VCaP (cell line): ENCODE data around the gene UEVLD.
"Not testable (repeated sequence)": the region's sequence is repeated elsewhere in the genome, so short reads cannot be mapped to it uniquely, and the experiment has no call there.

Source experiments
- H3K27ac ChIP-seq: fragments of 450-650 bp; 2 replicates; pipeline ENCODE4 v1.5.1; 2017
- TF ChIP-seq, protein P1 (sequence below): fragments of 450-650 bp; conservative IDR thresholded peaks from 2 replicates; pipeline ENCODE4 v1.5.1; 2017; ENCODE audit warnings: mild to moderate bottlenecking, moderate library complexity

UEVLD gene

DNA sequence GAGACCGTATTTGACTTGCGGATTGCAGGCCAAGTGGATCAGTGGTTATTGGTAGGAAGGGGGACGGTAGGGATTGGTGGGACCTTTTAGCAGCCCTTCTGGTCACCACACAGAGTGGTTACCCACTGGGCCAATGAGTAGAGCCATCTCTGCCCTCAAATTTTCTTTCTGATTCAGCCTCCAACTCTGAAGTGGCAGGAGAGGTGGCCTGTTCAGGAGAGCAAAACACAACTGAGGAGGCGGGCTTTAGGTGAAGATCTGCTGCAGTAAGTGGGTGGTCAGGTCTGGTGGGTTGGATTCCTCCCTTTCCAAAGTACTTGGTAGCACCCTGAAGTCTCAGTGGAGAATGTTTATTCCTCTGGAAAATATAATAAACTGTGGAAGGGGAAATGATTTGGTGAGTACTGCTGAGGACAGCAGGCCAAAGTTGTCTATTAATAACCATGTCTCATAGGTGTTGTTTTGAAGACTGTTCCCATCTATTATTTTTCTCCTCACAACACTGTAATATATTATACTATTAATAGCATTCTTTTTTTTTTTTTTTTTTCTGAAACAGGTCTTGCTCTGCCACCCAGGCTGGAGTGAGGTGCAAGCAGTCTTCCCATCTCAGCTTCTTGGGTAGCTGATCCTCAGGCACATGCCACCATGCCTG lies 12.5 kb upstream of the UEVLD start:
- TF ChIP-seq, protein P1, sequence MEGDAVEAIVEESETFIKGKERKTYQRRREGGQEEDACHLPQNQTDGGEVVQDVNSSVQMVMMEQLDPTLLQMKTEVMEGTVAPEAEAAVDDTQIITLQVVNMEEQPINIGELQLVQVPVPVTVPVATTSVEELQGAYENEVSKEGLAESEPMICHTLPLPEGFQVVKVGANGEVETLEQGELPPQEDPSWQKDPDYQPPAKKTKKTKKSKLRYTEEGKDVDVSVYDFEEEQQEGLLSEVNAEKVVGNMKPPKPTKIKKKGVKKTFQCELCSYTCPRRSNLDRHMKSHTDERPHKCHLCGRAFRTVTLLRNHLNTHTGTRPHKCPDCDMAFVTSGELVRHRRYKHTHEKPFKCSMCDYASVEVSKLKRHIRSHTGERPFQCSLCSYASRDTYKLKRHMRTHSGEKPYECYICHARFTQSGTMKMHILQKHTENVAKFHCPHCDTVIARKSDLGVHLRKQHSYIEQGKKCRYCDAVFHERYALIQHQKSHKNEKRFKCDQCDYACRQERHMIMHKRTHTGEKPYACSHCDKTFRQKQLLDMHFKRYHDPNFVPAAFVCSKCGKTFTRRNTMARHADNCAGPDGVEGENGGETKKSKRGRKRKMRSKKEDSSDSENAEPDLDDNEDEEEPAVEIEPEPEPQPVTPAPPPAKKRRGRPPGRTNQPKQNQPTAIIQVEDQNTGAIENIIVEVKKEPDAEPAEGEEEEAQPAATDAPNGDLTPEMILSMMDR: no peak
- no peak overlapping the region for H3K27ac ChIP-seq

DNA sequence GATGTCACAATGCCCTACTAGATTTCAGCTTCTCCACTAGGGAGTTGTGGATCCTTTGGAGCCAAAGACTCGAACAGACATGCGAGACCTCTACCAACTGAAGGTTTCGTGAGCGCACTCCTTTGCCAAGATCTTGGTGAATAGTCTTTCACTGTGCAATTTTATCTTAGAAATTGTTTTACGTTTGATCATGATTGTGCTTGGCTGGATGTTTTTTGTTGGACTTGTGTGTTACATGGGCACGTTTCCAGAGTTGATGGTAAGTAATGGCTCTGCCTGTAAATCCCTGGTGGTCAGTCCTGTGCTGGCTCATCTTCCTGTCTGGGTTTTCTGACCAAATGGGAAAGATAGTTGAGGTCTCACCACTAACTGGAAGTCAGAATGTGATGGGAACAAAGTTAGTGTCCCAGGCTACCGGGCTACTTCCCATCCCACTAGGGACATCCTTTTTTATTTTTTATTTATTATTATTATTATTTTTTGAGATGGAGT lies 11.3 kb upstream of the UEVLD start, which contains the start of gene MISFA:
Gene MISFA, plus strand, starts transcription at position 51 of the 492 bp plus-strand sequence. Its CDS starts 140 bp downstream, at position 191.
- H3K27ac ChIP-seq: no peak within 1 kb of the TSS
- TF ChIP-seq, protein P1: no peak

DNA sequence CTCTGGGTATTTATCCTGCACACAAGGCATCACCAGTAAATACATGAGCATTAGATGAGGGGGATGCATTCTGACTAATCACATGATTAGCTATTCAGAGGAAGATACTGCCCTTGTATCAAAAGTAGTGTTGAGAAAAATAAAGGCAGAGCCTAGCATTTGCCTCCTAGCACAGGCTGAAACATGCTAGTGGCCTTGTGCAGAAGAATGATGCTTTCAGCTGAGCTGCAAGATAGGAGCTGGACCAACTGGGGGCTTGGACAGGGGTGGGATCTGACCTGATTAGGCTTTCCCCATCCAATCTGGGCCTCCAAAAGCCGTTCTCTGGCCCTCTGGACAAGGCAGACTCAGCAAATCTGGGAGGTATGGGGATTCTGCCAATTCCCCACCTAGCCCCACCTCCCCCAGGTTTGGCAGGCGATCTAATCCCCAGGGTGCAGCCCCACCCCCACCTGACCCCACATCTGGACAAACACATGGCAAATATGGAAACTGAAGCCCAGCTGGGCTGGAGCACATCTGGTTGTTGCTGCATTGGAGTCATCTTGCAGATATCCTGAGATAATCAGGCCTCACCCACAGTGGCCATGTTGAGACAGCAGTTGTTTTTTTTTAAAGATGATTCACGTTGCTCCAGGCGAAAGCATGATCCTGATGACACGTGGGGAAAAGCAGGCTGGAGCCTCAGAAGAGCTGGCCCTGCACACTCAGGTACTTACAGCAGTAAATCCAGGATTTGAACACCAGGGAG lies 6.6 kb upstream of the UEVLD start:
- TF ChIP-seq, protein P1: no peak
- H3K27ac ChIP-seq: no peak overlapping the region

DNA sequence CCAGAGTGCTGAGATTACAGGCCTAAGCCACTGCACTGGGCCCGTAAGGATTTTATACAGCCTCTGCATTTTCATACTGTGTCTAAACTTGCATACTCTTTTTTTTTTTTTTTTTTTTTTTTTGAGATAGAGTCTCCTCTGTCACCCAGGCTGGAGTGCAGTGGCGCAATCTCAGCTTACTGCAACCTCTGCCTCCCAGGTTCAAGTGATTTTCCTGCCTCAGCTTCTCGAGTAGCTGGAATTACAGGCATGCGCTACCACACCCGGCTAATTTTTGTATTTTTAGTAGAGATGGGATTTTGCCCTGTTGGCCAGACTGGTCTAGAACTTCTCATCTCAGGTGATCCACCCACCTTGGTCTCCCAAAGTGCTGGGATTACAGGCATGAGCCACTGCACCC lies 5.6 kb upstream of the UEVLD start:
- H3K27ac ChIP-seq: not testable (repeated sequence)

DNA sequence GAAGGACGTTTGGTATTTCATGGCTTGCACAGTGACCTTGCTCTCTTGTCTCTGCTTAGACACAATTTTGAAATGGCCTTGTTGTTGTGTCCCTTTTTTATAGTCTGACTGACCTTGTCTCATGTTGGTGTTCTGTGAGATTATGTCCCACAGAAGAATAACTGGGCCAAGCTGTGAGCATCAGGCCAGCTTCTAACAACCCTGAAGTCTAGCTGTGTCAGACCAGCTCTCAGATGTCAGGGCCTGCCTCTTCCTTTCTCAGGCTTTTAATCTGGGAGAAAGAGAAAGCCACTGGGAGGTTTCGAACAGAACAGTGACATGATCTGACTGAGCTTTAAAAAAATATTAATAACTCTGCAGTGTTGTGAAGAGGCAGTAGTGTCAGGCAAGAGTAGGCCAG lies 2.0 kb upstream of the UEVLD start:
- H3K27ac ChIP-seq: no peak overlapping the region; the same call in 1 of the 2 replicates
- TF ChIP-seq, protein P1: no peak

DNA sequence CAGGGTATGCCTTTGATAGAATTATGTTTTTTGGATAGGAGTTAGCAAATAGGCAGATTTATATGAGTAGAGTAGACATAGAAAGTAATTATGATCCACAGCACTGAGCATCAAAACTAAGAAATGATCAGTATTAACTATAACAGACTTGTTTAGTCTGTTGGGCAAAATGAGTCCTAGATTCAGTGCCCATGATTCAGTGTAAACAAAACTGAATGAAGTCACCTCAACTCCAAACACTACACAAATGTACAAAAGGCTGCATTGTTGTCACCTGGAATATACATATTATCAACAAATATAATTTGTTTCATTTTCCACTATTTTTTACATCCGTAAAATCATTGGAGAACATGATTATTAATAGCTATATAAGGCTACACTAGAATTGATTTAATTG lies 6.7 kb downstream of the UEVLD start:
- TF ChIP-seq, protein P1: no peak
- no peak overlapping the region for H3K27ac ChIP-seq

DNA sequence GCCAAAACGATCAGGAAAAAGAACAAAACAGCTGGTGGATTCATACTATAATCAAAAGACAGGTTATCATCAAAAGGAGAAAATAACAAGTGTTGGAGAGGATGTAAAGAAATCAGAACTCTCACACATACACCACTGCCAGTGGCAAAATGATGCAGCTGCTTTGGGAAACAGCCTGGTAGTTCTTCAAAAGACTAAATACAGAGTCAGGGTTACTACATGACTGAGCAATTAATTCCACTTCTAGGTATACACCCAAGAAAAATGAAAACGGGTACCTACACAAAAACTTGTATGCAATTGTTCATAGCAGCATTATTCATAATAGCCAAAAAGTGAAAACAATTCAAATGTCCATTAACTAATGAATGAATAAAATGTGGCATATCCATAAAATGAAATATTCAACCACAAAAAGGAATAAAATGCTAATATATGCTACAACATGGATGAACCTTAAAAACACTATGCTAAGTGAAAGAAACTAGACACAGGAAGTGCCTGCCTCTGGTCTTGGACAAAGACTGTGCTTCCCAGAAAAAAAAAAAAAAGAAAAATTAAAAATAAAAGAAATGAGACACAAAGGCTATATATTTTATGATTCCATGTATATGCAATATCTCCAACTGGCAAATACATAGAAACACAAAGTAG lies 8.3 kb downstream of the UEVLD start:
- H3K27ac ChIP-seq: peak overlapping the region; percentile 68
- TF ChIP-seq, protein P1: no peak
